GM21825 (cell line): ENCODE results near the gene TRIOBP.

Experiments
- ATAC-seq: cut with Tn5 transposase; IDR thresholded peaks from one replicate; pipeline ENCODE4 v1.9.1; 2021; ENCODE audit warnings: mild to moderate bottlenecking, moderate library complexity; ENCODE audit not compliant: unreplicated experiment

The TRIOBP gene

GRCh38 chr22:37747080-37747714 lies 50.3 kb downstream of the TRIOBP start:
- no peak for ATAC-seq

- no peak for ATAC-seq
Observed at GRCh38 chr22:37747715-37748100, 50.9 kb downstream of the TRIOBP start.

- ATAC-seq, result no peak
Observed at GRCh38 chr22:37748659-37749058, 51.8 kb downstream of the TRIOBP start.

GRCh38 chr22:37749226-37749625 lies 52.4 kb downstream of the TRIOBP start:
- ATAC-seq, result no peak

- ATAC-seq, result no peak
Observed at GRCh38 chr22:37749831-37750595, 53.2 kb downstream of the TRIOBP start.

GRCh38 chr22:37750596-37751162 lies 53.8 kb downstream of the TRIOBP start:
- no peak for ATAC-seq

GRCh38 chr22:37751449-37752188 lies 54.8 kb downstream of the TRIOBP start:
- ATAC-seq, result no peak

- no peak for ATAC-seq
Observed at GRCh38 chr22:37752189-37753087, 55.6 kb downstream of the TRIOBP start.

- ATAC-seq, result no peak
Observed at GRCh38 chr22:37753746-37754145, 56.9 kb downstream of the TRIOBP start.

GRCh38 chr22:37757663-37758062 lies 60.8 kb downstream of the TRIOBP start:
- ATAC-seq, result no peak

- no peak for ATAC-seq
Observed at GRCh38 chr22:37758694-37759093, 61.8 kb downstream of the TRIOBP start.

- ATAC-seq, result no peak
Observed at GRCh38 chr22:37759281-37759680, 62.4 kb downstream of the TRIOBP start.

GRCh38 chr22:37760152-37760551 lies 63.3 kb downstream of the TRIOBP start:
- ATAC-seq, result no peak

GRCh38 chr22:37762389-37762836 lies 65.6 kb downstream of the TRIOBP start:
- ATAC-seq, result no peak

GRCh38 chr22:37763012-37763411 lies 66.2 kb downstream of the TRIOBP start:
- ATAC-seq, result no peak

- ATAC-seq, result no peak
Observed at GRCh38 chr22:37763652-37764051, 66.8 kb downstream of the TRIOBP start.

- ATAC-seq, result no peak
Observed at GRCh38 chr22:37764622-37765021, 67.8 kb downstream of the TRIOBP start.

- ATAC-seq, result no peak
Observed at GRCh38 chr22:37765498-37765897, 68.7 kb downstream of the TRIOBP start.

- ATAC-seq, result no peak
Observed at GRCh38 chr22:37765953-37766576, 69.2 kb downstream of the TRIOBP start.

GRCh38 chr22:37768273-37768672 lies 71.4 kb downstream of the TRIOBP start:
- ATAC-seq, result no peak
